Hippocampal formation (tissue), 2 donors: ENCODE measurements around the gene ARHGAP25.

Experiments used
- DNase-seq, 2 donors: peaks; one replicate each; lab custom pipeline; 2025; lab: John Stamatoyannopoulos, UW

The ARHGAP25 gene, protein sequence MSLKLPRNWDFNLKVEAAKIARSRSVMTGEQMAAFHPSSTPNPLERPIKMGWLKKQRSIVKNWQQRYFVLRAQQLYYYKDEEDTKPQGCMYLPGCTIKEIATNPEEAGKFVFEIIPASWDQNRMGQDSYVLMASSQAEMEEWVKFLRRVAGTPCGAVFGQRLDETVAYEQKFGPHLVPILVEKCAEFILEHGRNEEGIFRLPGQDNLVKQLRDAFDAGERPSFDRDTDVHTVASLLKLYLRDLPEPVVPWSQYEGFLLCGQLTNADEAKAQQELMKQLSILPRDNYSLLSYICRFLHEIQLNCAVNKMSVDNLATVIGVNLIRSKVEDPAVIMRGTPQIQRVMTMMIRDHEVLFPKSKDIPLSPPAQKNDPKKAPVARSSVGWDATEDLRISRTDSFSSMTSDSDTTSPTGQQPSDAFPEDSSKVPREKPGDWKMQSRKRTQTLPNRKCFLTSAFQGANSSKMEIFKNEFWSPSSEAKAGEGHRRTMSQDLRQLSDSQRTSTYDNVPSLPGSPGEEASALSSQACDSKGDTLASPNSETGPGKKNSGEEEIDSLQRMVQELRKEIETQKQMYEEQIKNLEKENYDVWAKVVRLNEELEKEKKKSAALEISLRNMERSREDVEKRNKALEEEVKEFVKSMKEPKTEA

DNA sequence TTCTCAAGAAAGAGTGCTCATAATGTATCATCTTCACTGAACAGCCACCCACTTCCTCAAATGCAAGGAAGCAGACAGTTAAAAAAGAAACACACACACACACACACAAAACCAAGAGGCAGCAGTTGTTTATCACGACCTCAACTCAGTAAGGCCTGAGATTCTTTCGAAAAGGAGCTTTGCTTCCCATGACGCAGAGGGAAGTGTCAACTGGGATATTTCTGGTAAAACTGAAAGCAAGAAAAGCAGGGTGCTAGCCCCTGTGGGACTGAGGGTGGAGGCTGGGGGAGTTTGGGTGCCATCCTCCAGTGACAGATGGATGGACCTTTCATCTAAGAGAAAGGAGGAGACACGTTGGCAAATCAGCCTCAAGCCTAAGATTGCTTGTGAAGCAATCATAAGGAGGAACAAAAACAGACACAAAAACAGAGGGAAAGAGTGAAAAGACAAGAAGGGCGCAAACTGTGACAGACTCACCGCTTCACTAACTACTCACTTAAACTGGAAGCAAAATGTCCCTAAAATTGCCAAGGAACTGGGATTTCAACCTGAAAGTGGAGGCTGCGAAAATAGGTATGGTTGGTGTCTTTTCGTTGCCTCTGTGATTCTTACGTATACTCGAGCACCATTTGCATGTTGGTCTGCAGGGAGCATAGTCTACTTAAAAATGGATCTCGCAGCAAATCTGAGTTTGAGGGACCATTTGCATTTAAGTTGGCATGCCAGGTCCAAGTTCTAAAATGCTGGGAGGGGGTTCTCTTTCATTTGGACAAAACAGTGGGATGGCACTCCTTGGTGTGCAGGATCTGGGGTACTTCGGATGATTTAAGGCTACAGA, at the start of gene ARHGAP25:
TSS of gene ARHGAP25 (plus strand) at position 124 of the 838 bp plus-strand sequence. CDS start at position 513, 389 bp downstream.
- peak in 1 of 2 donors; percentile 16 for DNase-seq

DNA sequence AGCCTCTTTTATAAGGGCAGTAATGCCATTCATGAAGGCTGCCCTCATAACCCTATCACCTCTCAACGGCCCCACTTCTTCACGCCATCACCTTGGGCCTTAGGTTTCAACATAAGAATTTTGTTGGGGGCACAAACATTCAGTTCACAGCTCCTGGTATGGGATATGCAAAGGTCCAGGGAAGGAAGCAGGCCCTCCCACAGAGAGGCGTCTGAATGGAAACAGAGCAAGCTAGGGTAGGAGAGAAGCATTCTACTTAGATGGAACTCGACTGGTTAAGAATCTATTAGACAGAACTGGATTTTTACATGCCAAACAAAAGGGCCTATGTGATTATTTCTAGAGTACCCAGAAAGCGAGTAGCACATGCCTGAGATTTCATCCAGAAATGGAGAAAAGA, 48.4 kb upstream of the ARHGAP25 start:
- no peak for DNase-seq

DNA sequence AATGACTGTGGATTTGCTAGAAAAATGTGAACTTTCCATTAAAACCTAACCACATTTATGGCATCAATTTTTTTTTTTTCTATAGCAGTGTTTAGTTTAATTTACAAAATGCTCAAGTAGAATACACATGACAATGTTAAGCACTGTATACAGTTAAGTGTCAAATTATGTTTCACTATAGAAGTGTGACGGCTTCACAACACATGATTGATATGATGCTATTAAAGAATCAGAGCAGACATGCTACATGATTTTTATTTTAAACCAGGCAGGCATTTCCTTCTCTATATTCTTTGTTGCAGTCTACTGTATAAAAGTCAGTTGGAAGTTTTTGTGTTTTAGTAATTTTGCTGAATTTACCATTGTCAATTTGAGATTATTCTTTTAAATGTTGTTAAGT, 47.6 kb upstream of the ARHGAP25 start:
- DNase-seq: no peak

DNA sequence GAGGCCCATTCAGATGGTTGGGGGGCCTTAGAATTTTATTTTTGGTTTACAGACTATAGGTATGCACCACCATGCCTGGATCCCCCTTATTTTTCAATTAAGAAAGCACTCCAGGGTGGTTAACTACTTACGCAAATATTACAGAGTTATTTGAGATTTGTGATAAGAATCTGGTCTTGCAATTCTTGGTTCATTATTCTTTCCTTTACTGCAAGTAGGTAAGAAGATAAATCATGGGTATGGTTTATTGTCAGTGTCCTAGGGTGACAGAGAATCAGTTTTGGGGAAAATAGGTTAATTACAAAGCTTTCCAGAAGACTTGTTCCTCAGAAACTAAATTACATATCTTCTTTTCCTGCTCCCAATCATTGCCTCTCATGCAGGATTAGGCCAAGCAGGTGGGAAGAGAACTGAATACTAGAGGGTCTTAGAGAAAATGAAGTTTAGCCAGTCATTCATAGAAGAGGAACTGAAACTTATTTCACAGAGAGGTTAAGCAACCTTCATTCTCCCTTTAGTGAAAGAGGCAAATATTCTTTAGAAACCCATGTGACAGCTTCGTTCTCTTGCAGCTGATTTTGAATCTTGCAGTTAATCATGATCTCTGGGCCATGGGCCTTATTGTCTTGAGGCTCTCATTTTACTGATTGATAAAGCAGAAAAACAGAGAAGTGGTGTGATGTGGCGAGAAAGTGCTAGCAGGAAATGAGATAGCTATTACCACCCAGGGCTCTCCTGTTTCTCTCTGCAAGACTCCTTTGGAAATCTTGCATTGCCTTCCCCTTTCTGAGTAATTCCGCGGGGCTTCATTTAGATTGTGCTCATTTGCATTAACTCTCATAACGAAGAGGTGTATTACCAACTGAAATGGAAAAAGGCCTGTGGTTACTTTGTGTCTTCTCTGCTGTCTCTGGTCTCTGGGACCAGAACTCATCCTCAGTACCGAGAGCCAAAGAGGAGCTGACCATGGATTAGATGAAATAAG, 44.8 kb upstream of the ARHGAP25 start:
- DNase-seq: no peak

DNA sequence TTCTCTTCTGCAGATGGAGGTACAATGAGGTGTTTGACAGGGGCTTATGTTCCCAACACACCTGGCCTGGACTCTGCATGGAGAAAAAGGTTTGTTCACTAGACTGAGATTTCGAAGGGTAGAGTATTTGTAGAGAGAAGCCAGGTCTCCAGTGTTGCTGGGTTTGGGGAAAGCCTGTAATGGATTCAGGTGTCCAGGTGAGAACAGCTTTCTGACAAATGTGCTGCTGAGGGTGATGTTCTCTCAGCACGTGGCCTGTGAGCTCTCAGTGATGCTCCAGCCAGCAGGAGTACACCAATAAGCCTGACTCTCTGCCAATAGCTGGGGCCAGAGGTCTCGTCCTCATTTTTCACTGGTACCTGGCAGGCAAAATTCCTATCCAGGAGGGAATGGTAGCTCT, 43.8 kb upstream of the ARHGAP25 start:
- no peak for DNase-seq

DNA sequence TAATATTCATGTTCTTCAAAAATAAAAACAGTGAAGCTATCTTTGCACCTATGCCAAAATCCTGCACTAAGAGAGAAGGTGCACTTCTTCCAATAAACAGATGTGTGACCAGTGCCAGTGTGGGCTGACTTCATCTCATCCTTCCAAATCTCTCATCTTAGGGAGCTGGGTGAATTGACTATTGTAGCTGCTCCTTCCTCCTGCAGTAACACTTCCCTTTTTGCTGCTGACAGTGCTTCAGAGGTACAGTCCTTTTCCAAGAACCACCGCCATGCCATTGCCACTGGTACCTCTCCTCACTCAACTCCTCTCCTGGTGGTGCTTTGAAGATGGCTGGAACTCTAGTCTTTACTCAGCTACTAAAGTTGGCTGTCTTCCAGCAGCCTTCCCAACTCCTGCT, 42.1 kb upstream of the ARHGAP25 start:
- no peak for DNase-seq

DNA sequence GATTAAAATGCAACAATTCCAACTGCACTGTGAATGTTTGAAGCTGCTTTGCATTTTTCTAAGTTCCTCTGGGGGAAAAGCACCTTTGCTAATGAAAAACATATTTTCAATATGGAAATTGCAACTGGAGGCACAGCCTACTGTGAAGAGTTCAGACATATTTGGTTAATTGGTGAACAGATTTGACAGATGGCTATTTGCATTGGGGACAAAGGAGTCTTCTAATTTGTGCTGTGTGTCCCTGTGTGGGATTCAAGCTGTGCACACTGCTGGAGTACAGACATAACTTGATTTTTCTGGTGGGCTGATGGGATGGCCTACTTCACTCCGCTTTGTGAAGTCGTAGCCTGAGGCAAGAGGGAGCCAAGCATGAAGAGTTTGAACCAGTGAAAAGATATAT, 40.7 kb upstream of the ARHGAP25 start:
- no peak for DNase-seq

DNA sequence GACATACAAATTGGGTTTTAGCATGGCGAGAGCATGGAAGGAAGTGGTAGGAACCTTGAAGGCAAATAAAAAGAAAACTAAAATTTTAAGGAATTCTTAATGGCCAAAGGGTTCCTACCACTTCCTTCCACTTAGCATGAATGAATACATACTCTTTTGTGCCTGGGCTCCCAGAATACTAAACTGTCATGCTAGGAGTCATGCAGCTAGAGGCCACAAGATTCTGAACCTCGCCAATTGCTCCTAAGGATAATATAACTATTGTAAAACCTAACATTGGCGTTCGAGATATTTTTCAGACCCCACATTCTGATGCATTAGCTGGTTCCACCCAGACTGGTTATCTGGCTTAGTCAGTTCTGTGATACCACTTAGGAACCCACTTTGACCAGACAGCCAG, 38.6 kb upstream of the ARHGAP25 start:
- DNase-seq: no peak

DNA sequence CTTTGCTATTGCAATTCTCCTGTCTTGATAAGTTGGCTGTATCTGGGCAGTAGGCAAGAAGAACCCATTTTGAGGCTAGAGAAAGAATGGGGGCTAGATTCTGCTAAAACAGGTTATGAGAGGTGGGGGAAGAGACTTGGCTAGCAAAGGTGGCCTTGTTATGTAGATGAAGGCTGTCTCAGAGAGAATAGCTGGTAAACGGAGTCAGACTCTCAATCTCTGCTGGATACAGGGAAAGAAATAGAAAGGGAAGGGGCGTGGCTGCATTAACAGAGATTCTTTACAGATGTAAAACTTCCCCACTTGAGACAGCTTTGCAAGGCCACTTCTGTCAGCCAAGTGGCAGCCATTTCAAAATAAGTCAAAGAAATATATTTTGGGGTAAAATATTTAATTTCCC, 38.1 kb upstream of the ARHGAP25 start:
- DNase-seq: no peak

DNA sequence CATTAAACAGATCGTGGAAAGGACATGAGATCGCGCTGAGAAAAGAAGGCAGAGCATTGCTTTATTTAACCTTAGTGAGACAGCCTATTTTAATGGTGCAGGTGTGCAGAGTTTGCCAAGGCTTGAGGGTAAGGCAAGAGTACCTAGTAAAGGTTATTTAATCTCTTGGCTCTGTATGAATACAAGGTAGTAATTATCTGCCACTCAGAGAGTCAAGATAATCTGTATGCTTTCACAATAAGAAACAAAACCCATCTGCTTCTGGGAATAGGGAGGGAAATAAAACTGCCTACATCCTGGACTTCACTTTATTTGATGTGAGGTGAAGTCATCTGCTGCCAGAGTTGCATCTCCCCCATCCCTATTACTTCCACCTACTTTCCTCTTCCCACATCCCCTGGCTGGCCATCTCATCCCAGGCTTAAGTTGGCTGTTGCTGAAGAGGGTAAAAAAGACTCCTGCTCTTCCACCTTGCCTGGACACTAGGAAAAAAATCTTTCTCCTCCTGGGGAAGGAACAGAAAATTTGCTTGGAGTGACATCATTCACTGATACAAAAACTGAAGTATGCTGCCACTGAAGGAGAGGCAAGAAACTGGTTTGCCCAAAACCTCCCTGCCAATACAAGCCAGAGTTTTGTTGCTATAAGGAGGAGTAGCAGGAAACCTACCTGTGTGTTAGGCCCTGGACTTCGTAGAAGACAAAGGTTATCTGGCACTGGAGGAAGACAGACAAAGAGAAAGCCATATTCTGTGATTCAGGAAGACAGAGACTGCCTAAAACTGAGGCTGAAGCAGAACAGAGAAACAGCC, 35.8 kb upstream of the ARHGAP25 start:
- DNase-seq: no peak

DNA sequence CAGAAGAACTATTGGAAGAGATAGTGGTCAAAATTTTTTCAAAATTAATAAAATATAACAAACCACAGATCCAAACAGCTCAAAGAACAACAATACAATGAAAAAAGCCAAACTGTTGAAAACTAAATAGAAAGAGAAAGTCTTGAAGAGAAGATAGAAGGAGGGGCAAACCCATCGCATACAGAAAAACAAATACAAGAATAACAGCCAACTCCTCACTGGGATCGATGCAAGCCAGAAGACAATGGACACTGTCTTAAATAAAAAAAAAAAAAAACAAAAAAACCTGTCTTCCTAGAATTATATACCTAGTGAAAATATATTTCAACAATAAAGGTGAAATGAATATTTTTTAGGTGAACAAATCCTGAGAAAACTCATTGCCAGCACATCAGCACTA, 34.1 kb upstream of the ARHGAP25 start:
- no peak for DNase-seq

DNA sequence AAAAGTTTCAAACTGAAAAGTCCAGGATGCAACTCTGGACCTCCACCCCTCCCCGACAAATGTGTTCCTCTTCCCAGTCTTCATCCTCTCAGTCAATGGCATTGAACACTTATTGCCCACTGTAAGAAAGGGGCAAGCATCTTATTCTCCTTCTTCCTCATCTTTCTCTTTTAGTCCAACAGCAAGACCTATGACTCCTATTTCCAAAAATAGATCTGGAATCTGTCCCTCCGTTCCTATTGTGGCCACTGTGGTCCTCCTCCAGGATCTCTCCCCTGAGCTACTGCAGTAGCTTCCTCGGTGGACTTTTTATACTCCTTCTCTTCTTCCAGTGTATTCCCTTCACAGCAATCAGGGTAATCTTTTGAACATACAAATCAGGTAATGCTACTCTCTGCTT, 28.0 kb upstream of the ARHGAP25 start:
- DNase-seq: no peak

DNA sequence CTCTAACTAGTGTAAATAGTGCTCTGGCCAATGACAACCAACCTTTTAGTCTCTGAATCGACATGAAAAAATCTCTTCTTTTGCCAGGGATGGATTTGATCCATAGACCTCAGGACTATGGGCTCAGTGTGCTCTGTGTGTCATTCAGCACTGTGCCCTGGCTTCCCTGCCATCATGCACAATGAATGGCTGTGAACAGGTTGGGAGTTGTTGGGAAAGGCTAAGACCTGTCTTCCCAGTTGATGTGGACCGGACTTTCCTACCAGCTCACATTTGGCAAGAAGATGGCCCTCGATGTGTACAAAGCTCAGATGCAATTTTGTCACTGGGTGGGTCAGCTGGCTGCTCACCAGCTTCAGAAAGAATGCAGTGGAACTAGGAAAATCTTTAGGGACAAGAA, 26.0 kb upstream of the ARHGAP25 start:
- DNase-seq: no peak

DNA sequence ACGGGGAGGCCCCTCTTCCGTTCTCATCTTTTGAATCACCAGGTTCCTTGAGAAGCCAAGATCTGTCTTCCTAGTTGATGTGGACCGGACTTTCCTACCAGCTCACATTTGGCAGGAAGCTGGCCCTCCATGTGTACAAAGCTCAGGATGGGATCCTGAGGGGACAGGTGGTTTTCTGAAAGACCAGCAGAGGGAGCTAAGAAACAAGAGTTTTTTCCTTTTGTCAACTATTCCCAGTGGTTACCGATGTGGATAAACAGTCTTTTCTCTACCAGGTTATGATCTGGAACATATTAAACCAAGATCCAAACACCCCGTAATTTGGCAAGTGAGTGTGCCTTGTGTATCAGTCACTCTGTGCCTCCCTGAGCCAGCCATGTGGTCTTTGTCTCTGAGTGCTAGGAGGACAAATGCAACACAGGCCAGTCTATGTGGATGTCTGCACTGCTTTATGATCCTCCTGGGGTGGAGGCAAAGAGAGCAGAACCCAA, 25.1 kb upstream of the ARHGAP25 start:
- DNase-seq: peak in 1 of 2 donors; percentile 56

DNA sequence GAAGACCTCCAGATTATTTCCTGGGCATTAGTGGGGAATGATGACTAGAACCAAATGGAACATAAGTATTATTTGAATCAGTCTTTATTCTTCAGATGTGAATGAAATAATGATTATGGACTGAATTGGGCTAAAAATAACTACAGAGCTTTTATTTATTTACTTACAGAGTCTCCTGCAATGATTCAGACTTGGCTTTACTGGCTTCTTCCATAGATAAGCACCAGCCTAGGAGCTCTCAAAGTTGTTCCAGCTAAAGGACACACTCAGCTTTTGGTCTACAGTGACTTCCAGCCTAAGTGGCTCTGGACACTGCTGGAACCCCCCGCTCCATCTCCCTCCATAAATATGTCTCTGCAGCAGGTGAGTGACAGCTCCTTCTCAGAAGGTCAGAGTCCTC, 24.3 kb upstream of the ARHGAP25 start:
- DNase-seq: no peak

DNA sequence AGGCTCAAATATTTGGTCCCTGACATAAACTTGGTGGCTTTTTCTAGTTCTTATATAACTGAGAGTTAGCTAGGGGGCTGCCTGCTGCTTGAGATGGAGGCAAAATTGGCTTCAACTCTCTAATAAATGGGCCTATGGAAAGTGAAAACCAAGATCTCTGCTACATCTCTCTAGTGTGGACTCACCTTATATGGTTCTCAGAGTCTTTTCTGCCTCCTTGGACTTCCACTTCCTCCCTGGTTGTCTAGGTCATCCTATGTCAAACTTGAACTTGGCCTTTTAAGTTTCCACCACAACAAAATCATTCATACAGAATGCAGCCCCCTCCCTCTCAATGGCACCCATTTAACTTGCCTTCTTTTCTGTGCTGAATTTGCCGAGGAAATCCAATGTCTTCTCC, 23.9 kb upstream of the ARHGAP25 start:
- DNase-seq: no peak

DNA sequence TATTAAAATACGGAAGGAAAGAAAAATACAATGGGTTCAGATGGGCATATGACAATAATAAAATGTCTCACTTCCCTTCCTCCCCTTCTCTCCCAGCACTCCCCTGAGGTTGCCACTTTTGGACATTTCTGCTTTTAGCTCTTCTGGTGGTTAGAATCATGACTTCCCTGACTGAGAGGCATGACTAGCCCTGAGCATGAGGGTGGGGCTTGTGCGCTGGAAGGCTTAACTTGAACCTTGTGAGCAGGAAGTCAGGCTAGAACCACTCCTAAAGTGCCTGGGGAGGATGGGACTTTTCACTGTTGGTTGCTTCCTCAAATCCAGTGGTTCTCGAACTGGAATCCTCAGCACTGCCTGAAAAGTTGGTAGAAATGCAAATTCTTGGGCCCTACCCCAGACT, 19.7 kb upstream of the ARHGAP25 start:
- peak; percentile 14 to 19 for DNase-seq

DNA sequence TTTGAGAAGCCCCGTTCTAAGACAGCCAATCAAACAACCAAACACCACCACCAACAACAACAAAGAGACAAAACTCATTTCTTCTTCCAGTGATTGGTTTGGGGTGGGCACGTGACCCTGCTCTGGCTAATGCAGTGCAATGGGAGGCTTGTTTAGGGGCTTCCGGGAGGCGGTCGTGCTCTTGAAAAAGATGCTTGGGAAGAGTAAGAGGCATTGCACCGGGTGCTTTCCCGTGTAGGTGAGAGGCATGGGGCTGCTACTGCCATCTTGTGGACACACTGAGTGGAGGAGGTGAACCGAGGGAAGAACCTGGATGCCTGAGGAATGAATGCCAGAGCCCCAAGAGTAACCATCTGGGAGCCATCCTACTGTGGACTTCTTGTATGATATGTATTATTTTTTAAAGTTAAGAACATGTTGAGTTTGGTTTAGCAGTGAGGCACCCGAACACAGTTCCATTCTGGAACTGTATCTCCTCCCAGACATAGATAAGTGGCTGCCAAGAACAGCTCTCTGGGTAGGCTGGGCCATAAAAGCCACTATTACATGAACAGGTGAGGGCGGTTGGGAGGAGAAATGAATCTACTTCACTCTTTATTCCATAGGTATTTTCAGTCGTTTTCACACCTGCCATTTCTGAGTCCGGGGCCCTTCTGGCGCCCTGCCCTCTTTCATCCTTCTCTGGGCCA, 19.1 kb upstream of the ARHGAP25 start:
- no peak for DNase-seq

DNA sequence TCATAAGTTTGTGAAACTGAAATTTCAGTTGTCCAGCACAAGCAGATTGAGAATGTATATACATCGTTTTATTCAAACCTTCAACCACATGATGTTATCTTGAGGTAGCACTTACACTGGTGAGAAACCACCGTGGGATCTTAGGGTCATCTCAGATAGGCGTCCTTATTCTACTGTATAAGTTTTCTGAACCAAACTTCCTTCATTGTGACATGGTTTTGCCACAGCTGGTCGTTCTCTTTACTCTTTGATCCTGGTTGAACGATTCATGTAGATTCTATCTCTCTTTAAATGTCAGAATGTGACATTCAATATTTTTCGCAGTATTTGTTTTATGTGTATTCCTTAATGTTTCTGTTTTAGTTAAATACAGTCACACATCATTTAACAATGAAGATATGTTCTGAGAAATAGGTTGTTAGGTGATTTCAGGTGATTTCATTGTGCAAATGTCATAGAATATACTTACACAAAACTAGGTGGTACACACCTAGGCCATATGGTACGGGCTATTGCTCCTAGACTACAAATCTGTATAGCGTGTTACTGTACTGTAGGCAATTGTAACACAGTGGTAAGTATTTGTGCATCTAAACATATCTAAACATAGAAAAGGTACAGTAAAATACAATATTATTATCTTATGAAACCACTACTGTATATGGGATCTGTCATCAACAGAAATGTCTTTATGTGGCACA, 17.9 kb upstream of the ARHGAP25 start:
- DNase-seq: no peak
